ENCODE data around the gene DOCK1.

The DOCK1 gene

GRCh38 chr10:127485153-127485857, 580.1 kb downstream of the DOCK1 start:
- no peak for DNase-seq (ENCODE audit: low spot score in 2 of 2)

GRCh38 chr10:127486355-127486754, 581.1 kb downstream of the DOCK1 start:
- in situ Hi-C loops (cut with MboI; ENCODE audit: low sequenced_read_pairs): no loop called here
- H3K27me3 ChIP-seq (ENCODE audit: low read depth): no peaks in the 10 kb centered on the region
- no peak for DNase-seq (ENCODE audit: low spot score in 2 of 2)
- no peaks in the 10 kb centered on the region for H3K9me3 ChIP-seq
- H3K36me3 ChIP-seq (replicated peaks): no peaks in the 10 kb centered on the region
- no peak overlapping the region for H3K4me3 ChIP-seq
- H3K4me1 ChIP-seq: no peaks in the 10 kb centered on the region

More at GRCh38 chr10:127485153-127485857, 580.1 kb downstream of the DOCK1 start:
- Histone ChIP-seq H3K4me1 (no peaks in the 10 kb centered on the region), H3K4me3 (no peak overlapping the region), H3K36me3 (replicated peaks) (no peaks in the 10 kb centered on the region), H3K9me3 (no peaks in the 10 kb centered on the region), H3K27me3 (ENCODE audit: low read depth) (no peaks in the 10 kb centered on the region)
- in situ Hi-C loops (cut with MboI; ENCODE audit: low sequenced_read_pairs): no loop called here

- in situ Hi-C loops (cut with MboI; ENCODE audit: low sequenced_read_pairs): no loop called here
- H3K36me3 ChIP-seq (replicated peaks): no peaks in the 10 kb centered on the region
- no peaks in the 10 kb centered on the region for H3K4me1 ChIP-seq
- H3K27me3 ChIP-seq (ENCODE audit: low read depth): no peaks in the 10 kb centered on the region
- H3K9me3 ChIP-seq: no peaks in the 10 kb centered on the region
- no peak for DNase-seq (ENCODE audit: low spot score in 2 of 2)
- no peak overlapping the region for H3K4me3 ChIP-seq
These were observed 587.5 kb downstream of the DOCK1 start for GRCh38 chr10:127492607-127493250.

GRCh38 chr10:127496035-127496434, 590.8 kb downstream of the DOCK1 start:
- H3K9me3 ChIP-seq: no peaks in the 10 kb centered on the region

GRCh38 chr10:127497685-127498084, 592.5 kb downstream of the DOCK1 start:
- H3K27me3 ChIP-seq (ENCODE audit: low read depth): peaks cover 4% of the 10 kb centered on the region; the same call in 1 of the 2 replicates
- in situ Hi-C loops (cut with MboI; ENCODE audit: low sequenced_read_pairs): no loop called here
- H3K9me3 ChIP-seq: no peaks in the 10 kb centered on the region
- no peak overlapping the region for H3K4me3 ChIP-seq
- no peak for DNase-seq (ENCODE audit: low spot score in 2 of 2)
- no peaks in the 10 kb centered on the region for H3K36me3 ChIP-seq (replicated peaks)
- no peaks in the 10 kb centered on the region for H3K4me1 ChIP-seq

More at GRCh38 chr10:127496035-127496434, 590.8 kb downstream of the DOCK1 start:
- H3K4me3 ChIP-seq: no peak overlapping the region
- H3K36me3 ChIP-seq (replicated peaks): no peaks in the 10 kb centered on the region
- no peaks in the 10 kb centered on the region for H3K4me1 ChIP-seq
- H3K27me3 ChIP-seq (ENCODE audit: low read depth): peaks cover 4% of the 10 kb centered on the region; the same call in 1 of the 2 replicates
- no peak for DNase-seq (ENCODE audit: low spot score in 2 of 2)
- in situ Hi-C loops (cut with MboI; ENCODE audit: low sequenced_read_pairs): no loop called here

- Histone ChIP-seq H3K36me3 (replicated peaks) (no peaks in the 10 kb centered on the region), H3K27me3 (ENCODE audit: low read depth) (peaks cover 4% of the 10 kb centered on the region; the same call in 1 of the 2 replicates), H3K4me1 (no peaks in the 10 kb centered on the region), H3K4me3 (no peak overlapping the region), H3K9me3 (no peaks in the 10 kb centered on the region)
- in situ Hi-C loops (cut with MboI; ENCODE audit: low sequenced_read_pairs): no loop called here
- DNase-seq (ENCODE audit: low spot score in 2 of 2): no peak
These were observed 592.9 kb downstream of the DOCK1 start for GRCh38 chr10:127498087-127498486.

- Histone ChIP-seq H3K4me1 (no peaks in the 10 kb centered on the region), H3K4me3 (no peak overlapping the region), H3K9me3 (no peaks in the 10 kb centered on the region), H3K27me3 (ENCODE audit: low read depth) (peaks cover 4% of the 10 kb centered on the region; the same call in 1 of the 2 replicates), H3K36me3 (replicated peaks) (no peaks in the 10 kb centered on the region)
- no peak for DNase-seq (ENCODE audit: low spot score in 2 of 2)
- in situ Hi-C loops (cut with MboI; ENCODE audit: low sequenced_read_pairs): no loop called here
These were observed 594.9 kb downstream of the DOCK1 start for GRCh38 chr10:127500127-127500526.

Data from HAP-1 (cell line).